ENCODE results near the gene TTPAL.
A peak's percentile ranks its signal among the peaks of the same experiment; 100 is the strongest.
"Not testable (repeated sequence)": the region's sequence is repeated elsewhere in the genome, so short reads cannot be mapped to it uniquely, and the experiment has no call there.

TTPAL gene

DNA sequence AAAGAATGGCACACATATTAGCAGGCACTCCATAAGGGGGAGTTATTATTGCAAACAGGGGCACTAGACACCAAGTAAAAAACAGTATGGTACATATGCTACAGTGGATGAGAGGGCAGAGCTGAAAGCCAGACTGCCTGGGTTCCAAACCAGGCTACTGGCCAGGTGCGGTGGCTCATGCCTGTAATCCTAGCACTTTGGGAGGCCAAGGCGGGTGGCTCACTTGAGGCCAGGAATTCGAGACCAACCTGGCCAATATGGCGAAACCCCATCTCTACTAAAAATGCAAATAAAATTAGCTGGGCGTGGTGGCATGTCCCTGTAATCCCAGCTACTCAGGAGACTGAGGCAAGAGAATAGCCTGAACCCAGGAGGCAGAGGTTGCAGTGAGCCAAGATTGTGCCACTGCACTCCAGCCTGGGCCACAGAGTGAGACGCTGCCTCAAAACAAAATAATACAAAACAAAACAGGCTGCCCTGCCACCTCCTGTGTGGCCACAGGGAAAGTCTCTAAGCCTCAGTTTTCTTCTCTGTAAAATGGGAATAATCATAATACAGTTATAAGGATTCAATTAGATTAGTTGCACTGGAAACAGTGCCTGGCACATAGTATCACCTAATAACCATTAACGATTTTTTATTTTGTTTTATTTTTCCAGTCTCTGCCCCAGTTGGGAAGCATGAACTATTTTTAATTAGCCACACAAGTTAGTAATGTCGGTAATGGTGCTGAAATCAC, 7.5 kb upstream of the TTPAL start:
- no peak for DNase-seq

DNA sequence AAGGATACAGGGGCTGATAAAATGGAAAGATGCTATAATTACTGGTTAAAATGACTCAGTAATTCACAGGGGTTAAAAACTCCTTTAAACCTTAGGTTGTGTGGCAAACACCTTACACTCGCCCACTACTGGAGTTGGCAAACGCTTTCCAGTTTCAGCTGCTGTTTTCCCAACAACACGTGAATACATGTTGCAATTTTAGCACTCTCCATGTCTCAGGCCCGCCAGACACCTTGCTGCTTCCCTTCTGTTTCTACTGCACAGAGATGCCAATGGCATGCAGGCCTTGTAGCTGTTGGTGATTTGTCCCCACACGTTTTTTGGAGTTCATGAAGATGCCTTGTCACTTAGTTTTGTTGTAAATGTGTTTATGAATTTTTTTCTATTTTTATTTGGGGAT, 5.3 kb upstream of the TTPAL start:
- DNase-seq: no peak

DNA sequence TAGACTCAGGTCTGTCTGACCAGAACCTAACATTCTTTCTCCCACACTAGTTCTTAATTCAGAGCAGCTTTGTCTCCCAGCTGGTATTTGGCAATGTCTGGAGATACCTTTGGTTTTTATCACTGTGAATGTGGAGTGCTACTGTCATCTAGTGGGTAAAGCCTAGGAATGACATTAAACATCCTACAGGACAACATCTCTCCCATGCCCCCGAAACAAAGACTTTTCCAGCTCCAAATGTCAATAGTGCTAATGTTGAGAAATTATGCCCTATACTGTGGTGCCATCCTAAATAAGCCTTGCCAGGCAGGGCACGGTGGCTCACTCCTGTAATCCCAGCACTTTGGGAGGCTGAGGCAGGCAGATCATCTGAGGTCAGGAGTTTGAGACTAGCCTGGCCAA, 4.2 kb upstream of the TTPAL start:
- DNase-seq: no peak

DNA sequence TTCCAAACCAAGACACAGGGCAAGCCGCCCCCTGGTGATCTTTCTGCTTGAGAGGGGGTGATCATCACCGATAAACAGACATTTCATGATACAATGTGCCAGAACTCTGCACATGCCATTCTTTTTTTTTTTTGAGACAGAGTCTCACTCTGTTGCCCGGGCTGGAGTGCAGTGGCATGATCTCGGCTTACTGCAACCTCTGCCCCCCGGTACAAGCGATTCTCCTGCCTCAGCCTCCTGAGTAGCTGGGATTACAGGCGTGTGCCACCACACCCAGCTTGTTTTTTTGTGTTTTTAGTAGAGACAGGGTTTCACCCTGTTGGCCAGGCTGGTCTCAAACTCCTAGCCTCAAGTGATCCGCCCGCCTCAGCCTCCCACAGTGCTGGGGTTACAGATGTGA, 3.4 kb upstream of the TTPAL start:
- DNase-seq: not testable (repeated sequence)

DNA sequence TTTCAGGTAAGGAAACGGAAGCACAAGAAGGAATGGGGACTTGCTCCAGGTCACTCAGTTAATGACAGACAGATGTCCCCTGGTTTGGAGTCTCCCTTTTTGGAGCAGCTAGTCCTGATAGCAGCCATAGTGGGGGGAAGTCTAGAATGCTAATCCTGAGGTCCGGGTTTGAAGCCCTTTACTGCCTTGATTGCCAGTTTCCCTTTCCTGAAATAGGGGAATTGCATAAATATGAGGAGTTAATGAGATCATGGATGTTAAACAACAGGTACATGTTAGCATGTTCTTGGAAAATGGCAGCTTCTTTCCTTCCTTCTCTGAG, 341 bp upstream of the TTPAL start:
- no peak for DNase-seq

DNA sequence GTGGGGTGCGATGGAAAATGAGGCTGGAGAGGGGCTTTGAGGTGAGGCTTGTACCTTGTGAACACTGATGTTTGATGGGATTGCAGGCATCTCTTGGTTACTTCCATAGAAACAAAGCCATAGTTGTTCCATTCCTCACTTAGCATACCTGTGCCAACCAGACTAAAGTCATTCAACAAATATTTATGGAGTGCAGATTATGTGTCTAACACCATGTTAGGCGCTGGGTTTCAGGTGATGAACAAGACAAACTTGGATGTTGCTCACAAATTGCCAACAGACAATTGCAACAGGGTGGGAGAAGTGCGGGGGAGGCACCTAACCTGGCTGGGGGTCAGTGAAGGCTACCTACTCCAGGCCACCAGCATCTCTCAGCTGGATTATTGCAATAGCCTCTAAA, 1.5 kb downstream of the TTPAL start:
- no peak for DNase-seq

DNA sequence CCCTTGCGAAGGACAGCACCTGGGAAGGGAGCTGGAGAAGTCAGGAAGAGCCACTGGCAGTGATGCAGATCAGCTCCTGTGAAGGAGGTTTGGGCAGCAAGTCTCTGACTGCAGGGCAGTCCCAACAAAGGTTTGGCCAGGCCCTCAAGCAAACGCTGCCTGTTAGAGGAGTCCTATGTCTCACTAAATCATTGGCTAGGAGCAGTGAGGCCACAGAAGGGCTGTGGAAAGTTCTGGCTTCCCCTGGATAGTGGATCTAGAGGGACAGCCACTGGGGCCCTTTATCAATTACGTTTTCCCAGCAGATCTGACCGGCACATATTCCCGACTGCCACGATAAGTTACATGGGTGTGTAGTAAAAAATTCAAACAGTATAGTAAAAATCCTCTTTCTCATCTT, 2.5 kb downstream of the TTPAL start:
- DNase-seq: no peak

DNA sequence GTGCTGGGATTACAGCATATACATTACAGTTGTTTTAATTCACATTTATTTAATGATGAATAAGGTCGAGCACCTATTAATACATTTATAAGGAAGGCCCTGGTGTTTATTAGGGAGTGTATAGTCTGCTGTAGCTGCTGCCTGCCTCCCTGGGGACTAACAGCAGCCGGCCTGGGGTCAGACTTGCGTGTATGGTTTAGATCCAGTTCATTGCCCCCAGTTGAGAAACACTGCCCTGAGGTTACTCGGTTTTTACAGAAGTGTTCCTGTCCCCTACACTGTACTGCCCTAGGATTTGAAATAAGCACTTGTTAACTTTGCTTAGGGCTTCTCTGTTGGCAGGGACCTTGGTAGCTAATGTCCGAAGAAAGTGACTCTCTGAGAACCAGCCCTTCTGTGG, 4.0 kb downstream of the TTPAL start:
- no peak for DNase-seq

DNA sequence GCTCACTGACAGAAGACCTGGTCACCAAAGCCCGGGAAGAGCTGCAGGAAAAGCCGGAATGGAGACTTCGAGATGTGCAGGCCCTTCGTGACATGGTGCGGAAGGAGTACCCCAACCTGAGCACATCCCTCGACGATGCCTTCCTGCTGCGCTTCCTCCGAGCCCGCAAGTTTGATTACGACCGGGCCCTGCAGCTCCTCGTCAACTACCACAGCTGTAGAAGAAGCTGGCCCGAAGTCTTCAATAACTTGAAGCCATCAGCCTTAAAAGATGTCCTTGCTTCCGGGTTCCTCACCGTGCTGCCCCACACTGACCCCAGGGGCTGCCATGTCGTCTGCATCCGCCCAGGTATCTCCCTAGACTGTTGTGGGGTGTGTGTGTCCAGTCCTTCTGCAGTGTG, 4.4 kb downstream of the TTPAL start:
- DNase-seq: no peak

DNA sequence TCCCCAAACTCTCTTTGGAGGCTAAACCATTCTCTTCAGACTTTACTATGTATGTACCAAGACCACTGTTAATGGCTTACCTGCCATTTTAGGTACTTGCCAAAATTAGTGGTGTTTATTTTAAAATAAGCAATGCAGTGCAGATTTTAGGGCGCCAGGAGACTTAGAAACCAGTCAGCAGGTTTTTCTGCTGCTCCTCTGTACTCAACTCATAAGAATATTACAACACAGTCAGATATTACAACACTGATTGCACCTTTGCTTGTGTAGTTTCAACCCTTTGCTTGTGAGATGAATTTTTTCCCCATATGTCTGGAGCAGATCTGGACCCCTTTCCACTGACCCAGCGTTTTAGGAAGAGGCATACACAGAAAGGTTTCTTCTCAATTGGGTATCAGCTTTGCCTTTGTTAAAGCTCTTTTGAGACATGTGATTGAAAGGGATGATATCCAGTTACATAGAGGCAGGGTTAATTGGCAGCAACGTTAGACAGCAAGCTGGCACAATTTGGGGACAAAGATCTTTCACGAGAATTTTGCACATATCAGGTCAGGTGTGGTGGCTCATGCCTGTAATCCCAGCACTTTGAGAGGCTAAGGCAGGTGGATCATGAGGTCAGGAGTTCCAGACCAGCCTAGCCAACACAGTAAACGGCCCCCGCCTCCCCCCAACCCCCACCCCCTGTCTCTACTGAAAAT, 6.2 kb downstream of the TTPAL start:
- no peak for DNase-seq

DNA sequence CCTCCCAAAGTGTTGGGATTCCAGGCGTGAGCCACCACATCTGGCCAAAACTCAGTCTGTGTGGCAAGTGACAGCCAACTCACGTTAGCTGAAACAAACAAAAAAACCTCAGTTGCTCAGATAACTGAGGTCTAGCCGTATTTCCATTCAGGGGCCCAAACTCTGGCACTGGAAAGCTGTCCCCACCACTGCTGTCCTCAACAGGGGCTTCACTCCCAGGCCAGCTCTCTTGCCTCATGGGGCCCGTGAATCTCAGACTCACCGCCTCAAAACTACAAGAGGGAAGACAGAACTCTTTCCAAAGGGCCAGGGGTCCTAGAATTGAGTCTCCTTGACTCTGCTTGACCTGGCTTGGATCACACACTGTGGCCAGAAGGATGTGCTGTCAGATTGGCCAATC, 7.4 kb downstream of the TTPAL start:
- no peak for DNase-seq

DNA sequence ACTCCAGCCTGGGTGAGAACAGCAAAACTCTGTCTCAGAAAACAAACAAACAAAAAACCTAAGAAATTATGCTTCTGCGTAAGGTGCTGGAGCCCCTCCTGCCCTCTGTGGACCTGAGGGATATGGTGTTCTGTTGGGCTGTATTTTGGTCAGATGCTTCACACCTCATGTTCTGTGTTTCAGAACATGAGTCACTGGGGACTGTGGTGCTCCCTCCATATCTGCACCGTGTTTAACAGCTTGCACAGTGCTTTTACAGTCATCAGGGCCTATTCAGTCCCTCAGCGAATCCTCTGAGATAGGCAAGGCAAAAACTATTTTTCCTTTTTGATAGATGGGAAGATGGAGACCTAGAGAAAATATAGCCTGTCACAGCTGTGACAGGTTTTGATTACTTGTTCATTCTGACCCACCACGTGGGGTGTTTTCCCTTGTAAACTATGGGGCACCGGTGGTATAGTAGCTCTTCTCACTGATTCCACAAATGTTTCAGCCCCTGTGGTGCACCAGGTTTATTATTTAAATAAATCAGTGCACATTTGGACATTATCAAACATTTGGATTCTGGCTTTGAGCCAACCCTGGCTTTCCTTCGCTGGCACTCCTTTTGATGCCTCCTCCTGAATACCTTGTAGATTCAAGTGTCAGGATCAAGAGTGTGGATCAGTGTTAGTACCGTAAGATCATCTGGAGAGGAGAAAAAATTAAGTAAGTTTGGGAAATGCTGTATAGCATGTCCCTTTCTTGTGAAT, 9.6 kb downstream of the TTPAL start:
- no peak for DNase-seq

DNA sequence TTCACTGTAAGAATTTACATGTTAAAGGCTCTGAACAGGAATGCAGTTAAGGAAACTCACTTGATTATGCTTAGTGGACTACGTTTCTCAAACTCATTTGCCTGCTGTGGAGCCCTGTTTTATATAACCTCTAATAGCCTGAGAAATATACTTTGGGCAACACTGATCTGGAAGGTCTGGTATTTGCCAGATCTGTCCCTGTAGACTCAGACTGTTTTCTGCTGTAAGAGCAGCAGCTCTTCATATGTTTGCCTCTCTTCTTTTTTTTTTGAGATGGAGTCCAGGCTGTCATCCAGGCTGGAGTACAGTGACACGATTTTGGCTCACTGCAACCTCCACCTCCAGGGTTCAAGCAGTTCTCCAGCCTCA, 10.1 kb downstream of the TTPAL start:
- no peak for DNase-seq

DNA sequence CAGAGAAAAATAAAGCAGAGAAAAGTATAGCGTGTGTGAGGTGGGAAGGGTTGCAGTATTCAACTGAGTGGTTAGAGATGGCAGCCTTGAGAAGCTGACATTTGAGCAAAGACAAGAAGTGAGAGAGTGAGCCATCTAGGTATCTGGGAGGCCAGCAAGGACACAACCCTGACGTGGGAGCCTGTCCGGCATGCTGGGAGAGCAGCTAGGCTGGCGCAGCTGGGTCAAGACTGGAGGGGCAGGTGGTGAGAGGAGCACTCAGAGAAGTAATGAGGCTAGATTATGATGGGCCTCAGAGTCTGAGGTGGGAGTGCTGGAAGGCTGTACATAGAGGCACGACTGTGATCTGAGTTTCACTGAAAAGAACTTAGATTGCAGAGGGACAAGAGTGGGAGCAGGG, 12.9 kb downstream of the TTPAL start:
- no peak for DNase-seq

DNA sequence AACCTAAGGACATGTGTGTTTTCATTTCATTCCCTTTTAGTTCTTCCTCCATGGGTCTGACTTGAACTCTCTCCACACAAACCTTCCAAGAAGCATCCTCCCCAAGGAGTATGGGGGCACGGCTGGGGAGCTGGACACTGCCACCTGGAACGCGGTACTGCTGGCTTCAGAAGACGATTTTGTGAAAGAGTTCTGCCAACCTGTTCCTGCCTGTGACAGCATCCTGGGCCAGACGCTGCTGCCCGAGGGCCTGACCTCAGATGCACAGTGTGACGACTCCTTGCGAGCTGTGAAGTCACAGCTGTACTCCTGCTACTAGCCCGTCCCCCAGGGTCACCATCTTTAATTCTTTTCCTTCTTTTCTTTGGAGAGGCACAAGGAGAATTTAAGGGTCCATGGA, 13.5 kb downstream of the TTPAL start:
- DNase-seq: no peak

DNA sequence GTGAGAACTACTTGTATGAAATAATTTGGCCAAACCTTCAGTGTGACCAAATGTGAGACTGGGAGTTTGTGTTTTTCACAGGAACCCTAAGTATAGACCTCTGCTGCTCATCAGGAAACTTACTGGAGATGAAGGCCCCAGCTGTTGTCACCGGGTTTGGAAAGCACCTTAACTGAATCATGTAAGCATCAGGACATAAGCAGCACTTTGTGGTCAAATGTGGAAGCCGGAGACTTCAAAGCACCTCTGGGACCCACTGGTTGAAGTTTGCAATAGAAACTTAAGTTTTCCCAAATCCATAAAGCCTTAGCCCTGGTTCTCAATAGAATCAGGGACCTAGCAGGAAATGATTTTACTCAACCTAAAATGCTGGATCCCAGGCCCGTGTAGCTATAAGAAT, 14.3 kb downstream of the TTPAL start:
- DNase-seq: no peak

DNA sequence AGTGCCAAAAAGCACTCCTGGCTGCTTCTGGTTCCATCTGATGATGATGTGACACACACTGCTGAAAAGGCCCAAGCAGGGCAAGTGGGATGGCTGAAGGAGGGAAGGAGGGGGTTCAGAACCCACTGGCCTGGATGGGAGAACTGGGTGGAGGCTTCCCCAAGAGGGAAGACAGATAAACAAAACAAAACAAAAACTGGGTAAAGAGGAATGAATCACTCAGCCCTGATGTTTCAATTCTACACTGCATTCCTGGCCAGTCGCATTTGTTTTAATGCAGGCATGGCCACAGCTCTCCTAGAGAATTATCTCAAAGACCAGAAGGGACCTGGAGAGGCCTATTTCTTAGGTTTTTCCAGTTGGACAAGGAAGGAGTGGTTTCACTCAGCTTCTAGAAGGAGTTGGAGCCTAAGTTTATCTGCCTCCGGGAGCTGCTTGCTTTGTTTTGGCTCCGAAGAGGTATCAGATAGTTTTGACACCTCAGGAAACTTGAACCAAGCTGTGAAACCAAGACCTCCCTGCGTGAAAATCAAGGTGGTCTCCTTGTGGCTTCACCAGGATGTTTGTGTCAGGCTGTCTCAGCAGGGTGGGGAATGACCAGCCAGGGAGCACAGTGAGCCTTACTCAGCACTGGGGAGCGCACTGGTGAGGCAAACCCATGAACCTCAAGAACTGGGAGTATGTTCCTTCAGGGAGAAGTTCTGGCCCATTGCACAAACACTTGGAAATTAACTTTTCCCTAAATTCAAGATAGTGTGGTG, 16.1 kb downstream of the TTPAL start:
- DNase-seq: no peak

DNA sequence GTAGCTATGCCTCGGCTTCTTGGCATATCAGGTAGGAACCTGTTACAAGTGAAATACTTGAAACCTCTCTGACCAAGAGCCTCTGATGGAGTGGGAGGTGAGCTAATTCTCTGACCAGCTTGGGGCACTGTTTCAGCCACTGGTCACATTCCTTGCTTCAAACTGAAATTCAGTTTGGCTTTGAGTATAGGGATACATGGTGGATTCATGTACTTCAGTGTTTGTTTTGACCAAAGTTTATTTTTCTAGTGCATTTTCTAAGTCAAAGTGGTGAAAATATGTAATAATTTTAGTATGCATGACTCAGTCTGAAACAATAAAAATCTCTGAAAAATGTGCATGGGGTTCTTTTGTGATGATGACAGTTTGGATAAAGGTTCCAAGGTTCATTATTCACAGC, 18.6 kb downstream of the TTPAL start:
- DNase-seq: no peak

DNA sequence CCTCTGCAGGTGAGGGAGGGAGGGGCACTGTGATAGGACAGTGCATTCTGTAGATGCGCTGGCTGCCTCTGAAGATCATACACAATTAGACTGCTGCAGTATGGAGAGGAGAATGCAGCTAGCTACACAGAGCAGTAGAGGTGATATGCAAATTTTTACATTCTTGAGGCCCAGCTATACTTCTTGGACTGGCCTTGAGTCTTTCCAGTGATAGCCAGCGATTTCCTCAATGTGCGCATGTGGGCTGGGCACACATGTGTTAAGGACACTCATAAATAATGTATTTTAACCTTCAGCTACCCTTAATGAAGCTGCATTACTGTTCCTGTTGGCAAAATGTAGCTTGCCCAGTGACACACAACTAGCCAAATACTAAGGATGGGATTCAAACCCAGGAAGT, 19.0 kb downstream of the TTPAL start:
- no peak for DNase-seq

DNA sequence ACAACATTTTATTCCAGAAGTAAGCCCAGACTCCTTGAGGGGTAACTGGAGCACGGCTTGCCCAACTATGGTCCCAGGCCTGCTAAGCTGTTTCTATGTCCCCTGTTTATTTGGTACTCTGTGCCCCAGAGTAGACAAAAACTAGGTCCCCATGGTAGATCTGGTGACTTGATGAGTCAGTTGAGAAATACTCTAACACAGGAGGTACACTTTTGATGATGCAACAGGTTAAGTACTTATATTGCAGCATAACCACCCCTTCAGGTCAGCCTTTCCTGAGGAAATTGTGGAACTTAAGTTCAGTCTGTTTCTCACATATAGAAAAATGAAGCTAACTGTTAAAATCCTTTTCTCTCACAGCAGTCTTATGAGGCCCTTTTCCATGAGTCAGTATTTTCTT, 19.6 kb downstream of the TTPAL start:
- no peak for DNase-seq

DNA sequence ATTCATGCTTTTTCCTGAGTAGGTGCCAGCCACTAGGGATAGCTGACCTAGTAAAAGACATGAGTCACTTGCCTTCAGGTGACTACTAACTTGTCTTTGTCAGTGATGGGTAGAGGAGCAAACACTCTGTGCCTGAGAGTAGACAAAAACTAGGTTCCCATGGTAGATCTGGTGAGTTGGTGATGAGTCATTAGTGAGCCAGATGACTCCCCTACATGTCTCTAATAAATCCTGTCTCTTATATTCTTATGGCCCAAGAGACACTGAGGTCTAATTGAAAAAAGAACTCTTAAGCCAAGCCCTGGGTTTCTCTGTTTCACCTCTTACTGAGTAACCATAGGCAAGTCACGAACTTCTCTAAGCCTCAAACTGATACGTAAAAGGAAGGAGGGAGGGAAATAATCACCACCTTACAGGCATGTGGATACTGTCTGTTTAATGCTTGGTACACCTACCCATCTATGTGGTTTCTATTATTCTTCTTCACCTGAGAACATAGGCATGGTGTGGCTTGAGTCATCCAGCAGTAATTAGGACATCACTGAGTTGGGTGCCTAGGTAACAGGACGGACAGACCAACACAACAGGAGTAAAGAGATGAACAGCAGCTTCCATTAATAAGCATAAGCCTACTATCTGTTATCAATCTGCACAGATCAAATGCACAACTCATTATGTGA, 20.3 kb downstream of the TTPAL start:
- no peak for DNase-seq

DNA sequence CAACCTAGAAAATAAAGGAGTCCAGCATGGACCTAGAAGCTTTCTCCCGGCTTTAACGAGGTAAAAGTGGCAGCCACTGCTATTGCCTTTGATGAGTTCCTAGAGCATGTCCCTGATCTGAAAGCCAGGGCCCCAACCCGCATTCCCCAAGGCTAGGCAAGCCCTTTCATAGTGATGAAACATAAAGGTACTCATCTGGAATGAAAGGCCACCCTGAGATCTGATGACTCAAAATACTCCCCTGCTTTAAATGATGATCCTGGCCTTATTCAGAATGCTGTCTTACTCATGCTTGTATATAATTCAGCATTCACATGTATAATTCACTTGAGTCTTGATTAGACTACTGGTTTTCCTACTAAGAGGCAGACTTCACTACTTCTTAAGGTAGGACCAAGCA, 21.3 kb downstream of the TTPAL start:
- DNase-seq: peak; percentile 65 to 70

DNA sequence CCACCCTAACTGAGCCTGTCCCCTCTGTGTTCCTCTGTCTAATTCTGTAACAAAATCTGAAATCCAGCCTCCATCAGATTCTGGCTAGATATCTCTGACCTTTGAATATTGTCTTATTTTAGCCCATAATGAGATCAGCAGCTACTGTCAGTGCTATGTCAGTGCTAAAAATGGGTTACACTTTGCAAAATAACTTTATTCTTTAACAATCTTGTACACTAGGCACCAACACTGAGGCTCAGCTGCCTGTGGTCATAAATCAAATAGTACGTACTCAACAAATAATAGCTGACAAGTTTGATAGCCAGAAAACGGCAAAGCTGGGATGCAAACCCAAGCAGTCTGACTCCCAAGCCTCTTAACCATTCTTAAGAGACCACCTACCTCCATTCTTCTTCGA, 22.1 kb downstream of the TTPAL start:
- no peak for DNase-seq
